Loucy (cell line): ENCODE results near the gene LRRC25.

Experiments
- CTCF ChIP-seq: fragments of 200-600 bp; sonication (generic); conservative IDR thresholded peaks from 2 replicates; pipeline ENCODE4 v1.5.1; 2014; ENCODE audit warnings: mild to moderate bottlenecking, antibody characterized with exemption, low read length
- EZH2phosphoT487 ChIP-seq: fragments of 200-600 bp; IDR thresholded peaks from 2 replicates; pipeline ENCODE4 v1.6.1; 2018; ENCODE audit warnings: antibody characterized with exemption, mild to moderate bottlenecking, moderate library complexity, borderline replicate concordance

GRCh38 chr19:18439910-18440237, 42.5 kb upstream of the LRRC25 start:
- TF ChIP-seq CTCF (no peak), EZH2phosphoT487 (no peak)
